WTC11 (cell line): ENCODE data around the gene ADGRB2. TPM values are rescaled to one million over a fixed set of nuclear protein-coding genes. Genes with fewer than 3 reads are reported as not detected.

Experiments
- ATAC-seq: fragments of 200-7000 bp; cut with Tn5 transposase; 2 replicates; pipeline ENCODE4 v1.10.0; 2021; ENCODE audit warnings: mild to moderate bottlenecking, moderate library complexity
- CTCF ChIA-PET: fragments of 300-600 bp; sonication (Branson Sonifier 250); formaldehyde crosslinking; loops from one replicate; lab custom pipeline; 2021; ENCODE audit warnings: antibody characterized with exemption; lab: Charles Lee
- POLR2A ChIA-PET: fragments of 350-600 bp; sonication (Branson Sonifier 250); formaldehyde crosslinking; loops from one replicate; lab custom pipeline; 2021; ENCODE audit warnings: antibody characterized with exemption; lab: Charles Lee
- DNase-seq: peaks from one replicate; pipeline ENCODE4 v3.0.0; 2021; ENCODE audit warnings: low spot score
- H3K27ac Mint-ChIP-seq: 2 replicates; pipeline ENCODE4 v1.8.0; 2021; ENCODE audit warnings: mixed read lengths
- H3K27me3 Mint-ChIP-seq: 2 replicates; pipeline ENCODE4 v1.8.0; 2021; ENCODE audit warnings: low read depth, mild to moderate bottlenecking, moderate library complexity, mixed read lengths
- H3K36me3 Mint-ChIP-seq: 2 replicates; pipeline ENCODE4 v1.8.0; 2021; ENCODE audit warnings: mixed read lengths
- H3K4me1 Mint-ChIP-seq: 2 replicates; pipeline ENCODE4 v1.8.0; 2022; ENCODE audit warnings: mixed read lengths
- H3K4me3 Mint-ChIP-seq: 2 replicates; pipeline ENCODE4 v1.8.0; 2021; ENCODE audit warnings: mild to moderate bottlenecking, moderate library complexity, mixed read lengths
- H3K9me3 Mint-ChIP-seq: 2 replicates; pipeline ENCODE4 v1.8.0; 2021; ENCODE audit warnings: mixed read lengths
- GTF2I ChIP-seq: fragments of 250-450 bp; sonication (Bioruptor Pico); conservative IDR thresholded peaks from 2 replicates; pipeline ENCODE4 v1.4.0; 2021; ENCODE audit warnings: mild to moderate bottlenecking
- JUN ChIP-seq: sonication (generic); formaldehyde crosslinking; IDR thresholded peaks from 2 replicates; pipeline ENCODE4 v1.8.0; 2023; ENCODE audit warnings: mild to moderate bottlenecking, missing genetic modification reagents
- NFE2L1 ChIP-seq: sonication (generic); formaldehyde crosslinking; IDR thresholded peaks from 2 replicates; pipeline ENCODE4 v1.8.1; 2023; ENCODE audit warnings: missing genetic modification reagents
- NR1H2 ChIP-seq: sonication (generic); formaldehyde crosslinking; IDR thresholded peaks from 2 replicates; pipeline ENCODE4 v1.9.0; 2021; ENCODE audit warnings: mild to moderate bottlenecking, moderate library complexity, missing genetic modification reagents
- OVOL2 ChIP-seq: fragments of 250-450 bp; sonication (Bioruptor Pico); IDR thresholded peaks from 2 replicates; pipeline ENCODE4 v1.9.0; 2021; ENCODE audit warnings: mild to moderate bottlenecking, borderline replicate concordance
- PRRX2 ChIP-seq: fragments of 250-450 bp; sonication (Bioruptor Pico); IDR thresholded peaks from 2 replicates; pipeline ENCODE4 v1.8.0; 2021; ENCODE audit warnings: mild to moderate bottlenecking
- RORB ChIP-seq: fragments of 250-450 bp; sonication (Bioruptor Pico); IDR thresholded peaks from 2 replicates; pipeline ENCODE4 v1.9.0; 2021; ENCODE audit warnings: mild to moderate bottlenecking
- SMAD3 ChIP-seq: sonication (generic); formaldehyde crosslinking; IDR thresholded peaks from 2 replicates; pipeline ENCODE4 v1.8.0; 2022; ENCODE audit warnings: missing genetic modification reagents, mild to moderate bottlenecking, borderline replicate concordance
- TP53 ChIP-seq: sonication (generic); formaldehyde crosslinking; IDR thresholded peaks from 2 replicates; pipeline ENCODE4 v1.8.1; 2023; ENCODE audit warnings: mild to moderate bottlenecking, missing genetic modification reagents
- ZNF671 ChIP-seq: fragments of 250-450 bp; sonication (Bioruptor Pico); IDR thresholded peaks from 2 replicates; pipeline ENCODE4 v1.8.0; 2021; ENCODE audit warnings: mild to moderate bottlenecking
- total RNA-seq: library from RNA; stranded (reverse); gene quantifications from 3 replicates; pipeline ENCODE4 v1.2.3, GENCODE V29; 2021
- TF ChIP-seq, protein P1 (sequence below): fragments of 250-450 bp; sonication (Bioruptor Pico); IDR thresholded peaks from 2 replicates; pipeline ENCODE4 v1.9.0; 2021; ENCODE audit warnings: mild to moderate bottlenecking
- TF ChIP-seq, protein P2 (sequence below): sonication (generic); formaldehyde crosslinking; IDR thresholded peaks from 2 replicates; pipeline ENCODE4 v1.8.0; 2022; ENCODE audit warnings: mild to moderate bottlenecking, missing genetic modification reagents
- TF ChIP-seq, protein P3 (sequence below): fragments of 250-450 bp; sonication (Bioruptor Pico); IDR thresholded peaks from 2 replicates; pipeline ENCODE4 v1.9.0; 2021; ENCODE audit warnings: mild to moderate bottlenecking
- TF ChIP-seq, protein P4 (sequence below): sonication (generic); formaldehyde crosslinking; IDR thresholded peaks from 2 replicates; pipeline ENCODE4 v1.8.0; 2022; ENCODE audit warnings: missing genetic modification reagents
- TF ChIP-seq, protein P5 (sequence below): sonication (generic); formaldehyde crosslinking; IDR thresholded peaks from 2 replicates; pipeline ENCODE4 v1.8.0; 2023; ENCODE audit warnings: mild to moderate bottlenecking, missing genetic modification reagents

Gene ADGRB2
- total RNA-seq, 1 experiment from 2014 or later: 39.3 TPM

DNA sequence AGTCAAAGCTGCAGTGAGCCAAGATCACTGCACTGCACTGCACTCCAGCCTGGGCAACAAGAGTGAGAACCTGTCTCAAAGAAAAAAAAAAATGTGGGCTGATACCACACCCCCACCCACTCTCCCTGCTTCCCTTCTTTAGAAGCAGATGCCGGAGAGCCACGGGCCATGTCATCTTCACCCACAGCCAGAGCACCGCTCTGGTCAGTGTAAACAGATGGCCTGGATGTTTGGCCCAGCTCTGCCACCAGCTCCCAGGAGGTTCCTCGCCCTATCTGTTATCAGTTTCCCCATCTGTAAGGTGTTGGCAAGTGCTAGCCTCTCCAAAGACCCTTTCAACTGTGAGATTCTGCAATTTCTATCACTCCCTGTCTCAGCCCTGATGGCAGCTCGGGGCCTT, 11.9 kb upstream of the ADGRB2 start (continued):
- TF ChIP-seq, protein P1, sequence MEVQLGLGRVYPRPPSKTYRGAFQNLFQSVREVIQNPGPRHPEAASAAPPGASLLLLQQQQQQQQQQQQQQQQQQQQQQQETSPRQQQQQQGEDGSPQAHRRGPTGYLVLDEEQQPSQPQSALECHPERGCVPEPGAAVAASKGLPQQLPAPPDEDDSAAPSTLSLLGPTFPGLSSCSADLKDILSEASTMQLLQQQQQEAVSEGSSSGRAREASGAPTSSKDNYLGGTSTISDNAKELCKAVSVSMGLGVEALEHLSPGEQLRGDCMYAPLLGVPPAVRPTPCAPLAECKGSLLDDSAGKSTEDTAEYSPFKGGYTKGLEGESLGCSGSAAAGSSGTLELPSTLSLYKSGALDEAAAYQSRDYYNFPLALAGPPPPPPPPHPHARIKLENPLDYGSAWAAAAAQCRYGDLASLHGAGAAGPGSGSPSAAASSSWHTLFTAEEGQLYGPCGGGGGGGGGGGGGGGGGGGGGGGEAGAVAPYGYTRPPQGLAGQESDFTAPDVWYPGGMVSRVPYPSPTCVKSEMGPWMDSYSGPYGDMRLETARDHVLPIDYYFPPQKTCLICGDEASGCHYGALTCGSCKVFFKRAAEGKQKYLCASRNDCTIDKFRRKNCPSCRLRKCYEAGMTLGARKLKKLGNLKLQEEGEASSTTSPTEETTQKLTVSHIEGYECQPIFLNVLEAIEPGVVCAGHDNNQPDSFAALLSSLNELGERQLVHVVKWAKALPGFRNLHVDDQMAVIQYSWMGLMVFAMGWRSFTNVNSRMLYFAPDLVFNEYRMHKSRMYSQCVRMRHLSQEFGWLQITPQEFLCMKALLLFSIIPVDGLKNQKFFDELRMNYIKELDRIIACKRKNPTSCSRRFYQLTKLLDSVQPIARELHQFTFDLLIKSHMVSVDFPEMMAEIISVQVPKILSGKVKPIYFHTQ (CRISPR knock-in tag): no peak
- TF ChIP-seq, protein P2, sequence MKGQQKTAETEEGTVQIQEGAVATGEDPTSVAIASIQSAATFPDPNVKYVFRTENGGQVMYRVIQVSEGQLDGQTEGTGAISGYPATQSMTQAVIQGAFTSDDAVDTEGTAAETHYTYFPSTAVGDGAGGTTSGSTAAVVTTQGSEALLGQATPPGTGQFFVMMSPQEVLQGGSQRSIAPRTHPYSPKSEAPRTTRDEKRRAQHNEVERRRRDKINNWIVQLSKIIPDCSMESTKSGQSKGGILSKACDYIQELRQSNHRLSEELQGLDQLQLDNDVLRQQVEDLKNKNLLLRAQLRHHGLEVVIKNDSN (CRISPR knock-in tag): no peak

DNA sequence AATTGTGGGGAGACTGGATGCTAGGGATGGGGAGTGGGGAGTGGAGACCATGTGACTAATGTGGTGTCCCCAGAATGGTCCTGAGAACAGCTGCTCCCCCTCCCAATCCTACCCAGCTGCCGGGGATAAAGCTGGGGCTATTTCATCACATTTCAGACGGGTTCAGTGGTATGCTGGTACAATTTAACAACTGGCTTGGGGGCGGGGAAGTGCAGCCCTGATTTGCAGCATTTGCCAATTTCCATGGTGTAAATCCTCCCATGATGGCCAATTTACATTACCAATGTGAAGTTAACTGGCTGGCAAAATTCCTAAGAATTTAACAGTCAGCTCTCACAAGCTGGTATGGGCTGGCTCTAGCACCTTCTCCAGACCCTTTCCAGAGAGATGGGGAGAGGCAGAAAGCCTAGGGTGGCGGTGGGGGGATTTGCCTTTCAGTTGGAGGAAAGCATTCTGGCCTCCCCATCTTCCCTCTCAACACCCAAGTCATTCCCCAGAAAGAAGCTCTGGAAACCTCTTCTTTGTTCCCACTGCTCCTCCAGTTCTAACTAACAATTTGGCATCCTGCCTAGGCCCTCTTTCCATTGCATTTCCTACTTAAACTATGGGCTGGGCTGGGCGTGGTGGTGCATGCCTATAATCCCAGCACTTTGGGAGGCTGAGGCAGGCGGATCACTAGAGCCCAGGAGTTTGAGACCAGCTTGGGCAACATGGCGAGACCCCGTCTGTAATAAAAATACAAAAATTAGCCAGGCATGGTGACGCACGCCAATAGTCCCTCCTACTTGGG, 11.3 kb upstream of the ADGRB2 start:
- no peak for TF ChIP-seq NR1H2 (CRISPR knock-in tag)
- TF ChIP-seq, protein P3, sequence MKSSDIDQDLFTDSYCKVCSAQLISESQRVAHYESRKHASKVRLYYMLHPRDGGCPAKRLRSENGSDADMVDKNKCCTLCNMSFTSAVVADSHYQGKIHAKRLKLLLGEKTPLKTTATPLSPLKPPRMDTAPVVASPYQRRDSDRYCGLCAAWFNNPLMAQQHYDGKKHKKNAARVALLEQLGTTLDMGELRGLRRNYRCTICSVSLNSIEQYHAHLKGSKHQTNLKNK: no peak
- TF ChIP-seq ZNF671 (CRISPR knock-in tag): no peak
- no peak for TF ChIP-seq OVOL2
- CTCF ChIA-PET: interaction anchor here (1.2 to 5.8 kb wide), 3 partner anchors 9 to 17 kb away, joined by 3 to 53 read pairs (median 4); no protein-coding TSS in a partner anchor
- Mint-ChIP-seq H3K9me3 (no peaks in the 10 kb centered on the region), H3K27me3 (peaks cover 60% of the 10 kb centered on the region), H3K27ac (no peak overlapping the region), H3K36me3 (no peaks in the 10 kb centered on the region), H3K4me1 (peaks cover 31% of the 10 kb centered on the region), H3K4me3 (no peak overlapping the region)
- DNase-seq: no peak
- ATAC-seq: no peak
- POLR2A ChIA-PET: no interaction called here

DNA sequence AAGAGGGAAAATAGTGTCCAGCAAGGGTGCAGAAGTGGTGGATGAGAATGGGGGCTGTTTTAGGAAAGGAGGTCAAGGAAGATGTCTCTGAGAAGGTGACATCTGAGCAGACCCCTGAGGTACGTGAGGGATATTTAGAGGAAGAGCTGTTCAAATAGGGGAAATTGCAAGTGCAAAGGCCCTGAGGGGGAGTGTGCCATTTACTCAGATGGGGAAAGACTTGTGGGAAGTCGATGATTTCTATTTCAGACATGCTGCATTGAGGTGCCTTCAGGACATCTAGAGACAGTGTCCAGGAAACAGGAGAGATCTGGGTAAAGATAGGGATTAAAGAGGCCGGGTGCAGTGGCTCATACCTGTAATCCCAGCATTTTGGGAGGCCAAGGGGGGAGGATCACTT, 10.4 kb upstream of the ADGRB2 start:
- ATAC-seq (no peak), DNase-seq (no peak)
- Mint-ChIP-seq H3K27me3 (peaks cover 62% of the 10 kb centered on the region), H3K36me3 (no peaks in the 10 kb centered on the region), H3K4me3 (no peak overlapping the region), H3K9me3 (no peaks in the 10 kb centered on the region), H3K4me1 (peaks cover 27% of the 10 kb centered on the region), H3K27ac (no peak overlapping the region)
- CTCF ChIA-PET: no interaction called here
- TF ChIP-seq RORB (CRISPR knock-in tag) (no peak), GTF2I (no peak), NFE2L1 (no peak), PRRX2 (no peak), TP53 (CRISPR knock-in tag) (no peak), JUN (CRISPR knock-in tag) (no peak), SMAD3 (CRISPR knock-in tag) (no peak)
- TF ChIP-seq, protein P4, sequence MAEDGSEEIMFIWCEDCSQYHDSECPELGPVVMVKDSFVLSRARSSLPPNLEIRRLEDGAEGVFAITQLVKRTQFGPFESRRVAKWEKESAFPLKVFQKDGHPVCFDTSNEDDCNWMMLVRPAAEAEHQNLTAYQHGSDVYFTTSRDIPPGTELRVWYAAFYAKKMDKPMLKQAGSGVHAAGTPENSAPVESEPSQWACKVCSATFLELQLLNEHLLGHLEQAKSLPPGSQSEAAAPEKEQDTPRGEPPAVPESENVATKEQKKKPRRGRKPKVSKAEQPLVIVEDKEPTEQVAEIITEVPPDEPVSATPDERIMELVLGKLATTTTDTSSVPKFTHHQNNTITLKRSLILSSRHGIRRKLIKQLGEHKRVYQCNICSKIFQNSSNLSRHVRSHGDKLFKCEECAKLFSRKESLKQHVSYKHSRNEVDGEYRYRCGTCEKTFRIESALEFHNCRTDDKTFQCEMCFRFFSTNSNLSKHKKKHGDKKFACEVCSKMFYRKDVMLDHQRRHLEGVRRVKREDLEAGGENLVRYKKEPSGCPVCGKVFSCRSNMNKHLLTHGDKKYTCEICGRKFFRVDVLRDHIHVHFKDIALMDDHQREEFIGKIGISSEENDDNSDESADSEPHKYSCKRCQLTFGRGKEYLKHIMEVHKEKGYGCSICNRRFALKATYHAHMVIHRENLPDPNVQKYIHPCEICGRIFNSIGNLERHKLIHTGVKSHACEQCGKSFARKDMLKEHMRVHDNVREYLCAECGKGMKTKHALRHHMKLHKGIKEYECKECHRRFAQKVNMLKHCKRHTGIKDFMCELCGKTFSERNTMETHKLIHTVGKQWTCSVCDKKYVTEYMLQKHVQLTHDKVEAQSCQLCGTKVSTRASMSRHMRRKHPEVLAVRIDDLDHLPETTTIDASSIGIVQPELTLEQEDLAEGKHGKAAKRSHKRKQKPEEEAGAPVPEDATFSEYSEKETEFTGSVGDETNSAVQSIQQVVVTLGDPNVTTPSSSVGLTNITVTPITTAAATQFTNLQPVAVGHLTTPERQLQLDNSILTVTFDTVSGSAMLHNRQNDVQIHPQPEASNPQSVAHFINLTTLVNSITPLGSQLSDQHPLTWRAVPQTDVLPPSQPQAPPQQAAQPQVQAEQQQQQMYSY (CRISPR knock-in tag): no peak
- TF ChIP-seq, protein P5, sequence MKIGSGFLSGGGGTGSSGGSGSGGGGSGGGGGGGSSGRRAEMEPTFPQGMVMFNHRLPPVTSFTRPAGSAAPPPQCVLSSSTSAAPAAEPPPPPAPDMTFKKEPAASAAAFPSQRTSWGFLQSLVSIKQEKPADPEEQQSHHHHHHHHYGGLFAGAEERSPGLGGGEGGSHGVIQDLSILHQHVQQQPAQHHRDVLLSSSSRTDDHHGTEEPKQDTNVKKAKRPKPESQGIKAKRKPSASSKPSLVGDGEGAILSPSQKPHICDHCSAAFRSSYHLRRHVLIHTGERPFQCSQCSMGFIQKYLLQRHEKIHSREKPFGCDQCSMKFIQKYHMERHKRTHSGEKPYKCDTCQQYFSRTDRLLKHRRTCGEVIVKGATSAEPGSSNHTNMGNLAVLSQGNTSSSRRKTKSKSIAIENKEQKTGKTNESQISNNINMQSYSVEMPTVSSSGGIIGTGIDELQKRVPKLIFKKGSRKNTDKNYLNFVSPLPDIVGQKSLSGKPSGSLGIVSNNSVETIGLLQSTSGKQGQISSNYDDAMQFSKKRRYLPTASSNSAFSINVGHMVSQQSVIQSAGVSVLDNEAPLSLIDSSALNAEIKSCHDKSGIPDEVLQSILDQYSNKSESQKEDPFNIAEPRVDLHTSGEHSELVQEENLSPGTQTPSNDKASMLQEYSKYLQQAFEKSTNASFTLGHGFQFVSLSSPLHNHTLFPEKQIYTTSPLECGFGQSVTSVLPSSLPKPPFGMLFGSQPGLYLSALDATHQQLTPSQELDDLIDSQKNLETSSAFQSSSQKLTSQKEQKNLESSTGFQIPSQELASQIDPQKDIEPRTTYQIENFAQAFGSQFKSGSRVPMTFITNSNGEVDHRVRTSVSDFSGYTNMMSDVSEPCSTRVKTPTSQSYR: no peak
- POLR2A ChIA-PET: no interaction called here
